ENCODE results near the gene GPRC5C. TPM values are rescaled to one million over a fixed set of nuclear protein-coding genes. Genes with fewer than 3 reads are reported as not detected.

The GPRC5C gene
- total and polyA plus RNA-seq, 2 of the 13 experiments (the other 11 are each of a cell fraction or from before 2014, with no cell fraction given) = 85.6 to 300 TPM

DNA sequence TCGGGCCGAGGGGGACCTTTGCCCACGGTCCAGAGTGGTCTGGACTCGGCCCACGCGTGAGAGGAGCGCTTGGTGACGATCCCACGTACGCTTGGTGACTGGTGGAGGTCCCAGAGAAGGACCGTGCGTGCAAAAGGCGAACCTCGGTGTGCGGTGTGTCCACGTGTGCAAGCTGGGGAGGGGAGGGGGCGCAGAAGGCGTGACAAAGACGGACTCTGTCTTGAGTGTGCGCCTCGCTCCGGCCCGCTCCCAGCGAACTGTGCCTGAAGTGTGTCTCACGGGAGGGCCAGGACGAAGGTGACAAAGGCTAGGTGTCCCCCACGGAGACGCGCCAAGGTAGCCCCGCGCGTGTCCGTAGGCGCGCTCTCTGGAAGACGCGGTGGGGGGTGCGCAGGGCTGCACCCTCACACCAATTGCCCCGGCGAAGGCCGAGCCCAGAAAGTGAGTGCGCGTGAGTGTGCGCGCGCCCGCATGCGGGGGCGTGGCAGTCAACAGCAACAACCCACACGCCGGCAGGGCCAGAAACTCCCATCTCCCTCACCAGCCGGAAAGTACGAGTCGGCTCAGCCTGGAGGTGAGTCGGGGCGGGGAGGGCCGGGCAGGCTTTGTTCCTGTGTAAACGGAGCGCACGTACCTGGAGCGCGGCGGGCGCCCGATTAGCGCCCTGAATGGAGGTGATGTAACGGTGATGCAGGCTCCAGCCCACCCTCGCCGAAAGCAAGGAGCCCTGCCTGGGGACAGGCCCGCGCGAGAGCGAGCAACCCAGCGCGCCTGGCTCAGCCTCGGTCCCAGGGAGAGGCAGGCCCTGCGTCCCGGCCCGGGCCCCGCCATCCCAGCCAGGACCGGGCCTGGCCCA lies at the start of gene GPRC5C (continued):
- TF ChIP-seq PRDM10 (CRISPR knock-in tag; IDR thresholded peaks at IDR 0.05; ENCODE audit: low read depth) (no peak), TOPORS (CRISPR knock-in tag; IDR thresholded peaks at IDR 0.05) (peak; percentile 91), ZNF616 (CRISPR knock-in tag; IDR thresholded peaks at IDR 0.05; ENCODE audit: low read depth) (0 out of 2 replicates have a peak, but pooled peaks have one; percentile 21), NCOA2 (CRISPR knock-in tag; IDR thresholded peaks at IDR 0.05) (no peak), ZFP90 (CRISPR knock-in tag; IDR thresholded peaks at IDR 0.05; ENCODE audit: borderline replicate concordance) (no peak; the same call in 1 of the 2 replicates), MAFF (IDR thresholded peaks at IDR 0.05; ENCODE audit: low read depth, low read length) (no peak), ZBTB33 (CRISPR knock-in tag; IDR thresholded peaks at IDR 0.05) (no peak), ISX (CRISPR knock-in tag; conservative IDR thresholded peaks at IDR 0.05) (no peak), ZNF446 (CRISPR knock-in tag; IDR thresholded peaks at IDR 0.05) (peak; percentile 44), ZNF569 (CRISPR knock-in tag; IDR thresholded peaks at IDR 0.05; ENCODE audit: borderline replicate concordance) (0 out of 2 replicates have a peak, but pooled peaks have one; percentile 71), RARA (CRISPR knock-in tag; IDR thresholded peaks at IDR 0.05) (peak; percentile 58), NCOR1 (IDR thresholded peaks at IDR 0.05; ENCODE audit: borderline replicate concordance, low read length) (no peak; the same call in 1 of the 2 replicates), EHMT2 (IDR thresholded peaks at IDR 0.05; ENCODE audit: borderline replicate concordance, low read depth, low read length) (no peak), ZNF644 (CRISPR knock-in tag; IDR thresholded peaks at IDR 0.05; ENCODE audit: low read depth) (no peak)
- TF ChIP-seq, protein P1, sequence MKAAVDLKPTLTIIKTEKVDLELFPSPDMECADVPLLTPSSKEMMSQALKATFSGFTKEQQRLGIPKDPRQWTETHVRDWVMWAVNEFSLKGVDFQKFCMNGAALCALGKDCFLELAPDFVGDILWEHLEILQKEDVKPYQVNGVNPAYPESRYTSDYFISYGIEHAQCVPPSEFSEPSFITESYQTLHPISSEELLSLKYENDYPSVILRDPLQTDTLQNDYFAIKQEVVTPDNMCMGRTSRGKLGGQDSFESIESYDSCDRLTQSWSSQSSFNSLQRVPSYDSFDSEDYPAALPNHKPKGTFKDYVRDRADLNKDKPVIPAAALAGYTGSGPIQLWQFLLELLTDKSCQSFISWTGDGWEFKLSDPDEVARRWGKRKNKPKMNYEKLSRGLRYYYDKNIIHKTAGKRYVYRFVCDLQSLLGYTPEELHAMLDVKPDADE (CRISPR knock-in tag; IDR thresholded peaks at IDR 0.05) = no peak
- TF ChIP-seq, protein P2, sequence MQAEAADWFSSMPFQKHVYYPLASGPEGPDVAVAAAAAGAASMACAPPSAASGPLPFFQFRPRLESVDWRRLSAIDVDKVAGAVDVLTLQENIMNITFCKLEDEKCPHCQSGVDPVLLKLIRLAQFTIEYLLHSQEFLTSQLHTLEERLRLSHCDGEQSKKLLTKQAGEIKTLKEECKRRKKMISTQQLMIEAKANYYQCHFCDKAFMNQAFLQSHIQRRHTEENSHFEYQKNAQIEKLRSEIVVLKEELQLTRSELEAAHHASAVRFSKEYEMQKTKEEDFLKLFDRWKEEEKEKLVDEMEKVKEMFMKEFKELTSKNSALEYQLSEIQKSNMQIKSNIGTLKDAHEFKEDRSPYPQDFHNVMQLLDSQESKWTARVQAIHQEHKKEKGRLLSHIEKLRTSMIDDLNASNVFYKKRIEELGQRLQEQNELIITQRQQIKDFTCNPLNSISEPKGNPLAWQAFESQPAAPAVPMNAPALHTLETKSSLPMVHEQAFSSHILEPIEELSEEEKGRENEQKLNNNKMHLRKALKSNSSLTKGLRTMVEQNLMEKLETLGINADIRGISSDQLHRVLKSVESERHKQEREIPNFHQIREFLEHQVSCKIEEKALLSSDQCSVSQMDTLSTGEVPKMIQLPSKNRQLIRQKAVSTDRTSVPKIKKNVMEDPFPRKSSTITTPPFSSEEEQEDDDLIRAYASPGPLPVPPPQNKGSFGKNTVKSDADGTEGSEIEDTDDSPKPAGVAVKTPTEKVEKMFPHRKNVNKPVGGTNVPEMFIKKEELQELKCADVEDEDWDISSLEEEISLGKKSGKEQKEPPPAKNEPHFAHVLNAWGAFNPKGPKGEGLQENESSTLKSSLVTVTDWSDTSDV (CRISPR knock-in tag; IDR thresholded peaks at IDR 0.05) = 0 out of 2 replicates have a peak, but pooled peaks have one; percentile 26
- TF ChIP-seq, protein P3, sequence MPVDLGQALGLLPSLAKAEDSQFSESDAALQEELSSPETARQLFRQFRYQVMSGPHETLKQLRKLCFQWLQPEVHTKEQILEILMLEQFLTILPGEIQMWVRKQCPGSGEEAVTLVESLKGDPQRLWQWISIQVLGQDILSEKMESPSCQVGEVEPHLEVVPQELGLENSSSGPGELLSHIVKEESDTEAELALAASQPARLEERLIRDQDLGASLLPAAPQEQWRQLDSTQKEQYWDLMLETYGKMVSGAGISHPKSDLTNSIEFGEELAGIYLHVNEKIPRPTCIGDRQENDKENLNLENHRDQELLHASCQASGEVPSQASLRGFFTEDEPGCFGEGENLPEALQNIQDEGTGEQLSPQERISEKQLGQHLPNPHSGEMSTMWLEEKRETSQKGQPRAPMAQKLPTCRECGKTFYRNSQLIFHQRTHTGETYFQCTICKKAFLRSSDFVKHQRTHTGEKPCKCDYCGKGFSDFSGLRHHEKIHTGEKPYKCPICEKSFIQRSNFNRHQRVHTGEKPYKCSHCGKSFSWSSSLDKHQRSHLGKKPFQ (CRISPR knock-in tag; IDR thresholded peaks at IDR 0.05; ENCODE audit: insufficient replicate concordance) = peak; percentile 13

Measured in HepG2 (cell line).